ENCODE measurements around the gene RNF151.

Gene RNF151

GRCh38 chr16:1978476-1979120, 11.9 kb downstream of the RNF151 start:
- DNase-seq = no peak

GRCh38 chr16:1979271-1980029, 12.8 kb downstream of the RNF151 start:
- DNase-seq = no peak

GRCh38 chr16:1980030-1980769, 13.5 kb downstream of the RNF151 start:
- no peak for DNase-seq

GRCh38 chr16:1980770-1981087, 14.1 kb downstream of the RNF151 start:
- DNase-seq = no peak

- no peak for DNase-seq
These were observed 14.8 kb downstream of the RNF151 start, which contains the start of gene NOXO1 for GRCh38 chr16:1981398-1981836. Gene NOXO1 (minus strand): TSS chr16:1981469. CDS start chr16:1981179, 290 bp downstream.

GRCh38 chr16:1982013-1982433, 15.4 kb downstream of the RNF151 start:
- DNase-seq = no peak

- DNase-seq = no peak
These were observed 16.4 kb downstream of the RNF151 start for GRCh38 chr16:1982991-1983543.

GRCh38 chr16:1983544-1984346, 17.1 kb downstream of the RNF151 start, which contains the start of gene GFER:
Gene GFER (plus strand): TSS chr16:1984193. CDS start chr16:1984219, 26 bp downstream.
- no peak for DNase-seq

GRCh38 chr16:1984347-1985225, 17.9 kb downstream of the RNF151 start:
- DNase-seq = no peak

- no peak for DNase-seq
These were observed 19.0 kb downstream of the RNF151 start for GRCh38 chr16:1985466-1986150.

GRCh38 chr16:1987198-1987597, 20.5 kb downstream of the RNF151 start:
- no peak for DNase-seq

- DNase-seq = no peak
These were observed 22.8 kb downstream of the RNF151 start, which contains the start of gene SYNGR3 for GRCh38 chr16:1989209-1990100. Gene SYNGR3 (plus strand): TSS chr16:1989970. CDS start chr16:1990103, 133 bp downstream.

GRCh38 chr16:1990101-1990350, 23.4 kb downstream of the RNF151 start:
- DNase-seq = no peak

- no peak for DNase-seq
These were observed 23.9 kb downstream of the RNF151 start for GRCh38 chr16:1990351-1991134.

GRCh38 chr16:1991135-1991551, 24.5 kb downstream of the RNF151 start:
- no peak for DNase-seq

GRCh38 chr16:1991588-1991947, 24.9 kb downstream of the RNF151 start:
- no peak for DNase-seq

GRCh38 chr16:1991948-1992703, 25.5 kb downstream of the RNF151 start:
- DNase-seq = no peak

- no peak for DNase-seq
These were observed 26.2 kb downstream of the RNF151 start for GRCh38 chr16:1992704-1993317.
